Glutamatergic neuron (in vitro differentiated cells): ENCODE data around the gene FNDC3A. TPM values are rescaled to one million over a fixed set of nuclear protein-coding genes. Genes with fewer than 3 reads are reported as not detected.
"Not testable (repeated sequence)": the region's sequence is repeated elsewhere in the genome, so short reads cannot be mapped to it uniquely, and the experiment has no call there.

Experiments used
- DNase-seq: peaks from one replicate; pipeline ENCODE4 v3.0.0; 2022
- H3K27ac Mint-ChIP-seq: one replicate; pipeline ENCODE4 v1.8.0; 2020; ENCODE audit warnings: mild to moderate bottlenecking, mixed read lengths, inconsistent platforms; ENCODE audit not compliant: unreplicated experiment
- H3K27me3 Mint-ChIP-seq: one replicate; pipeline ENCODE4 v1.8.0; 2020; ENCODE audit warnings: mild to moderate bottlenecking, moderate library complexity, mixed read lengths, inconsistent platforms; ENCODE audit not compliant: unreplicated experiment
- H3K36me3 Mint-ChIP-seq: one replicate; pipeline ENCODE4 v1.8.0; 2020; ENCODE audit warnings: mild to moderate bottlenecking, mixed read lengths, inconsistent platforms; ENCODE audit not compliant: unreplicated experiment
- H3K4me1 Mint-ChIP-seq: one replicate; pipeline ENCODE4 v1.8.0; 2020; ENCODE audit warnings: mild to moderate bottlenecking, low read depth, mixed read lengths, inconsistent platforms; ENCODE audit not compliant: unreplicated experiment
- H3K4me3 Mint-ChIP-seq: one replicate; pipeline ENCODE4 v1.8.0; 2020; ENCODE audit warnings: mild to moderate bottlenecking, mixed read lengths, inconsistent platforms; ENCODE audit not compliant: unreplicated experiment
- H3K9me3 Mint-ChIP-seq: one replicate; pipeline ENCODE4 v1.8.0; 2020; ENCODE audit warnings: mild to moderate bottlenecking, moderate library complexity, mixed read lengths, inconsistent platforms; ENCODE audit not compliant: unreplicated experiment
- total RNA-seq: library from RNA; stranded (reverse); fragmentation: NEBNext Ultra II Directional; extraction: Animal tissue kit (Norgen Biotek cat#: 25700); gene quantifications from one replicate; pipeline ENCODE4 v1.2.1, GENCODE V29; 2021; ENCODE audit not compliant: unreplicated experiment
- TF ChIP-seq, protein P1 (sequence below): fragments of 200-600 bp; sonication (generic); IDR thresholded peaks from one replicate; pipeline ENCODE4 v1.5.0; 2021; ENCODE audit not compliant: partially characterized antibody, unreplicated experiment

FNDC3A gene
- total RNA-seq, 1 donor from 2014 or later = 46.3 TPM

DNA sequence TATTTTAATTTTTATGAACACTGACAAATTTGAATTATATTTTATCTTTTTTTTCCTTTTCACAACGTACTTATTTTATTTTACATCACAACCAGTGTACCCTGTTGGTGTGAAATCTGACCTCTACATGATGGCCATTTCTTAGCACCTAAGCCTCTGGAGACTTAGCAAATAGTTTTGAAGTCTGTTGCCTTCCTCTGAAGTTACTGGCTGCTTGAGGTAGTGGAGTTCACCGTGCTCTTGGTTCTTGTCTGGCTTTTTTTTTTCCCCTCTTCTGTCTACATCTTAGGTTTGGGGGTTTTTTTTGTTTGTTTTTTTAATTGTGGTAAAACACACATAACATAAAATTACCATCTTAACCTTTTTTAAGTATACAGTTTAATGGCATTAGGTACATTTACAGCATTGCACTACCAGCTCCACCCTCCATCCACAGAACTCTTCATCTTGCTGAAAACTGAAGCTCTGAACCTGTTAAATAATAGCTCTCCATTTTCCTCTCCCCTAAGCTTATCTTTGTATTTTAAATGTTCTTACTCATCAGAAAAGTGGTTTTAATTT lies 150.3 kb downstream of the FNDC3A start:
- DNase-seq = no peak
- Mint-ChIP-seq H3K4me1 (no peaks in the 10 kb centered on the region), H3K27me3 (peaks cover 1% of the 10 kb centered on the region), H3K9me3 (peaks cover 8% of the 10 kb centered on the region), H3K36me3 (peaks cover 18% of the 10 kb centered on the region), H3K27ac (no peak overlapping the region), H3K4me3 (no peak overlapping the region)
- TF ChIP-seq, protein P1, sequence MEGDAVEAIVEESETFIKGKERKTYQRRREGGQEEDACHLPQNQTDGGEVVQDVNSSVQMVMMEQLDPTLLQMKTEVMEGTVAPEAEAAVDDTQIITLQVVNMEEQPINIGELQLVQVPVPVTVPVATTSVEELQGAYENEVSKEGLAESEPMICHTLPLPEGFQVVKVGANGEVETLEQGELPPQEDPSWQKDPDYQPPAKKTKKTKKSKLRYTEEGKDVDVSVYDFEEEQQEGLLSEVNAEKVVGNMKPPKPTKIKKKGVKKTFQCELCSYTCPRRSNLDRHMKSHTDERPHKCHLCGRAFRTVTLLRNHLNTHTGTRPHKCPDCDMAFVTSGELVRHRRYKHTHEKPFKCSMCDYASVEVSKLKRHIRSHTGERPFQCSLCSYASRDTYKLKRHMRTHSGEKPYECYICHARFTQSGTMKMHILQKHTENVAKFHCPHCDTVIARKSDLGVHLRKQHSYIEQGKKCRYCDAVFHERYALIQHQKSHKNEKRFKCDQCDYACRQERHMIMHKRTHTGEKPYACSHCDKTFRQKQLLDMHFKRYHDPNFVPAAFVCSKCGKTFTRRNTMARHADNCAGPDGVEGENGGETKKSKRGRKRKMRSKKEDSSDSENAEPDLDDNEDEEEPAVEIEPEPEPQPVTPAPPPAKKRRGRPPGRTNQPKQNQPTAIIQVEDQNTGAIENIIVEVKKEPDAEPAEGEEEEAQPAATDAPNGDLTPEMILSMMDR = no peak

DNA sequence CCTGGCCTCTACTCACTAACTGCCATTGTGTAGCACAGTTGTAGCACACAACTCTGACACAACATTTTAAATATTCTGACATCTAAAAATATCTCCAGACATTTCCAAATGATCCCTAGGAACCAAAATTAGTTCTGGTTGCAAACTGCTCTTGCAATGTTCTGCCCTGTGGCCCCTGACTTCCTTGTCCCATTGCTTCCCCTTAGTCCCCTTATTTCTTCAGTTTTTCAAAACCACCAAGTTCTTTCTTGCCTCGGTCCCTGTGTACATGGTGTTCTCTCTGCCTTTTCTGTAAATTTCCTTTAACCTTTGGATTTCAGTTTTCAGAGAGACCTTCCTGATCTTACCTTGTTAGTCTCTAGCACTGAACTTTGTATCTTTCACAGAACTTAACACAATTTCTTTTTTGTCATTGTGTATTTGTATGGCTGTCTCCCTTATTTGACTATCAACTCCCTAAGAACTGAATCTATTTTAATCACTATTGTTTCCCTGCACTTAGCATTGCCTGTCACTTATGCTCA lies 156.8 kb downstream of the FNDC3A start:
- Mint-ChIP-seq H3K27me3 (no peaks in the 10 kb centered on the region), H3K9me3 (no peaks in the 10 kb centered on the region), H3K4me1 (no peaks in the 10 kb centered on the region), H3K27ac (no peak overlapping the region), H3K4me3 (no peak overlapping the region), H3K36me3 (no peaks in the 10 kb centered on the region)
- TF ChIP-seq, protein P1 = no peak
- no peak for DNase-seq

DNA sequence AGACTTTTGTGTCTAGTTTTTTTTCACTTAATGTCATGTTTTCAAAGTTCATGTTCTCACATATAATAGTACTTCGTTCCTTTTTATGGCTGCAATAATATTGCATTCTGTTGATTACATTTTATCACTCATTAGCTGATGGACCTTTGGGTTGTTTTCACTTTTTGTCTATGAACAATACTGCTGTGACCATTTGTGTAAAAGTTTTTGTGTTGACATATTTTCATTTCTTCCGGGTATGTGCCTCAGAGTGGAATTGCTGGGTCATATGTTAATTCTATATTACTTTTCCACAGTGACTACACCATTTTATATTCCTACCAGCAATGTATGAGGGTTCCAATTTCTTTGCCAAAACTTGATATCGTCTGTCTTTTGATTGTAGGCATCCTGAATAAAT lies 158.6 kb downstream of the FNDC3A start:
- DNase-seq = no peak
- TF ChIP-seq, protein P1 = no peak

DNA sequence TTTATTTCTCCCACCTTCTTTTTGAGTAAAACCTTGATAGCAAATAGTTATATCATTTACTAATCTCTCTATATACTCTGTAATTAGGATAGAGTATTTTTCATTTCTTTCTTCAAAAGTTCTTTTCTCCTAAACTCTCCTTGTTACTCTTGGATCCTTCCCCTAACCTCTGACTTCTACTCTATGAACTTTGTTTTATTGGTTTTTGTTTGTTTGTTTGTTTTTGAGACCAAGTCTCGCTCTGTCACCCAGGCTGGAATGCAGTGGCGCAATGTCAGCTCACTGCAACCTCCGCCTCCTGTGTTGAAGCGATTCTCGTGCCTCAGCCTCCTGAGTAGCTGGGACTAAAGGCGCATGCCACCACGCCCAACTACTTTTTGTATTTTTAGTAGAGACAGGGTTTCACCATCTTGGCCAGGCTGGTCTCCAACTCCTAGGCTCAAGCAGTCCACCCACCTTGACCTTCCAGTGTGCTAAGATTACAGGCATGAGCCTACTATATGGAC lies 161.5 kb downstream of the FNDC3A start:
- not testable (repeated sequence) for H3K4me3 Mint-ChIP-seq, H3K27me3 Mint-ChIP-seq, H3K36me3 Mint-ChIP-seq, H3K27ac Mint-ChIP-seq, H3K9me3 Mint-ChIP-seq, H3K4me1 Mint-ChIP-seq, DNase-seq

More for the DNA sequence above, 158.6 kb downstream of the FNDC3A start:
- Mint-ChIP-seq H3K27me3 (no peaks in the 10 kb centered on the region), H3K36me3 (no peaks in the 10 kb centered on the region), H3K27ac (no peak overlapping the region), H3K4me3 (no peak overlapping the region), H3K9me3 (peaks cover 2% of the 10 kb centered on the region), H3K4me1 (no peaks in the 10 kb centered on the region)

DNA sequence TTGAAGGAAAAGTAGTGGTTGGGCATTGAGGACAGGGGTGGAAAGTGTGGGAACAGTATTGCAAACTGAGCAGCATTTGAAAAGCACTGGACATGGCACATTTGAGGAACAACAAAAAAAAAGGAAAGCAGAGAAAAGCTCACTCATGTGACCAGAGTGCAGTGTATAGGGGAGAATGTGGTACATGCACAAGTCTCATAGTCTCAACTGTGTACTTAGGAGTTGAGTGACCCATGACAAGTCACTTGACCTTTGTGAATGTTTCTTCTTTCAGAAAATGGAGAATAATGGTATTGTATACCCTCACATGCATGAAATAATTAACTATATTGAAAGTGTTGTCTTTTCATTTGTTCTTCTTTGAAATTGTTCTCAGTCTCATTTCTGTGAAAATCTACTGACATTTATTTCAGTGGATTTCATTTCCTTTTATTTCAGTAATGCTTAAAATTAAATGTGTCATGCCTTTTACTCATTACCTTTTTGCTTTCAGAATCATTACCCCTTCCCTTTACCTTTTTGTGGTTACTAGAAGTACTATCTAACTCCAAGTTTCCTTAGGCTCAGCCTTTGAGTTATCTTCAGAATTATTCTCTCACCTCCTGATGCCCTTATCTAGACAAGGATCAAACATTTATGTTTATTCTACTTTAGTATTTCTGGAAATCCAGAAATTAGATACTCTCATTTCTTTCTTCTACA lies 165.3 kb downstream of the FNDC3A start:
- H3K27ac Mint-ChIP-seq = no peak overlapping the region
- H3K9me3 Mint-ChIP-seq = peaks cover 2% of the 10 kb centered on the region
- H3K27me3 Mint-ChIP-seq = no peaks in the 10 kb centered on the region
- no peaks in the 10 kb centered on the region for H3K4me1 Mint-ChIP-seq
- no peaks in the 10 kb centered on the region for H3K36me3 Mint-ChIP-seq
- no peak overlapping the region for H3K4me3 Mint-ChIP-seq
- TF ChIP-seq, protein P1 = no peak
- no peak for DNase-seq
